Gastrocnemius medialis (tissue), 4 donors: ENCODE measurements around the gene PRR12.
"Not testable (repeated sequence)": the region's sequence is repeated elsewhere in the genome, so short reads cannot be mapped to it uniquely, and the experiment has no call there.

Experiments used
- POLR2A ChIP-seq, 2 donors: fragments of 450-650 bp; IDR thresholded peaks; one replicate each; pipeline ENCODE4 v1.6.1; 2017; ENCODE audit warnings: antibody characterized with exemption in 2 of 2, mild to moderate bottlenecking in 2 of 2, moderate library complexity in 2 of 2
- TF ChIP-seq, protein P1 (sequence below), 5 experiments: fragments of 450-650 bp in 3 of 5; fragments of 200-600 bp in 2 of 5; sonication (generic) in 2 of 5; IDR thresholded peaks in 4 of 5; conservative IDR thresholded peaks in 1 of 5; 1 replicate in 4 of 5; 2 replicates in 1 of 5; pipeline ENCODE4 v1.5.1; 2016 to 2019; ENCODE audit warnings: antibody characterized with exemption in 5 of 5, mild to moderate bottlenecking in 3 of 5, moderate library complexity in 3 of 5

GRCh38 chr19:49633273-49633672 is 42.3 kb downstream of the PRR12 start:
- not testable (repeated sequence) for TF ChIP-seq POLR2A (IDR thresholded peaks at IDR 0.05)
- TF ChIP-seq, protein P1, sequence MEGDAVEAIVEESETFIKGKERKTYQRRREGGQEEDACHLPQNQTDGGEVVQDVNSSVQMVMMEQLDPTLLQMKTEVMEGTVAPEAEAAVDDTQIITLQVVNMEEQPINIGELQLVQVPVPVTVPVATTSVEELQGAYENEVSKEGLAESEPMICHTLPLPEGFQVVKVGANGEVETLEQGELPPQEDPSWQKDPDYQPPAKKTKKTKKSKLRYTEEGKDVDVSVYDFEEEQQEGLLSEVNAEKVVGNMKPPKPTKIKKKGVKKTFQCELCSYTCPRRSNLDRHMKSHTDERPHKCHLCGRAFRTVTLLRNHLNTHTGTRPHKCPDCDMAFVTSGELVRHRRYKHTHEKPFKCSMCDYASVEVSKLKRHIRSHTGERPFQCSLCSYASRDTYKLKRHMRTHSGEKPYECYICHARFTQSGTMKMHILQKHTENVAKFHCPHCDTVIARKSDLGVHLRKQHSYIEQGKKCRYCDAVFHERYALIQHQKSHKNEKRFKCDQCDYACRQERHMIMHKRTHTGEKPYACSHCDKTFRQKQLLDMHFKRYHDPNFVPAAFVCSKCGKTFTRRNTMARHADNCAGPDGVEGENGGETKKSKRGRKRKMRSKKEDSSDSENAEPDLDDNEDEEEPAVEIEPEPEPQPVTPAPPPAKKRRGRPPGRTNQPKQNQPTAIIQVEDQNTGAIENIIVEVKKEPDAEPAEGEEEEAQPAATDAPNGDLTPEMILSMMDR (IDR thresholded peaks at IDR 0.05 in 4 of 5, conservative IDR thresholded peaks at IDR 0.05 in 1 of 5) = not testable (repeated sequence)
